Fibroblast of pulmonary artery (primary cell): ENCODE measurements around the gene CALCOCO1.
"Not testable (repeated sequence)": the region's sequence is repeated elsewhere in the genome, so short reads cannot be mapped to it uniquely, and the experiment has no call there.

Source experiments
- DNase-seq: peaks from one replicate; pipeline ENCODE4 v3.0.0-alpha.2; 2010; ENCODE audit warnings: low read depth
- H3K4me3 ChIP-seq: replicated peaks from 2 replicates; pipeline ENCODE4 v1.5.1; 2011; ENCODE audit warnings: low read depth, mild to moderate bottlenecking, control low read depth, low read length, moderate library complexity
- TF ChIP-seq, protein P1 (sequence below): IDR thresholded peaks from 2 replicates; pipeline ENCODE4 v1.5.1; 2011; ENCODE audit warnings: mild to moderate bottlenecking, control low read depth, low read length, inconsistent platforms; ENCODE audit errors: missing control alignments

The CALCOCO1 gene

DNA sequence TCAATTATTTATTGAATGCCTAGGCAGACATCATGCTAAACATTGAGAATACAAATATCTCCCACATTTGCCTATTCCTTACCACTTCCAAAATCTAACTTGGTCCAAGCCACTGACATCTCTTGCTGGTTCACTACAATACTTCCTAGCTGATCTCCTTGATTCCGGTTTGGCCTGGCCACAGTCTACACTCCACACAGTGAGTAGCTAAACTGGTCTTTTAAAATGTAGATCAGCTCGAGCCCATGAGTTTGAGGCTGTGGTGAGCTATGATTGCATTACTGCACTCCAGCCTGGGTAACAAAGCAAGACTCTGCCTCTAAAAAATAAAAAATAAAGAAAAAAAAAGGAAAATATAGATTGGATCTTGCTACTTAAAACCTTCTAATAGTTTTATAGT is 43.8 kb downstream of the CALCOCO1 start:
- TF ChIP-seq, protein P1, sequence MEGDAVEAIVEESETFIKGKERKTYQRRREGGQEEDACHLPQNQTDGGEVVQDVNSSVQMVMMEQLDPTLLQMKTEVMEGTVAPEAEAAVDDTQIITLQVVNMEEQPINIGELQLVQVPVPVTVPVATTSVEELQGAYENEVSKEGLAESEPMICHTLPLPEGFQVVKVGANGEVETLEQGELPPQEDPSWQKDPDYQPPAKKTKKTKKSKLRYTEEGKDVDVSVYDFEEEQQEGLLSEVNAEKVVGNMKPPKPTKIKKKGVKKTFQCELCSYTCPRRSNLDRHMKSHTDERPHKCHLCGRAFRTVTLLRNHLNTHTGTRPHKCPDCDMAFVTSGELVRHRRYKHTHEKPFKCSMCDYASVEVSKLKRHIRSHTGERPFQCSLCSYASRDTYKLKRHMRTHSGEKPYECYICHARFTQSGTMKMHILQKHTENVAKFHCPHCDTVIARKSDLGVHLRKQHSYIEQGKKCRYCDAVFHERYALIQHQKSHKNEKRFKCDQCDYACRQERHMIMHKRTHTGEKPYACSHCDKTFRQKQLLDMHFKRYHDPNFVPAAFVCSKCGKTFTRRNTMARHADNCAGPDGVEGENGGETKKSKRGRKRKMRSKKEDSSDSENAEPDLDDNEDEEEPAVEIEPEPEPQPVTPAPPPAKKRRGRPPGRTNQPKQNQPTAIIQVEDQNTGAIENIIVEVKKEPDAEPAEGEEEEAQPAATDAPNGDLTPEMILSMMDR = no peak
- no peak for DNase-seq
- no peak overlapping the region for H3K4me3 ChIP-seq

DNA sequence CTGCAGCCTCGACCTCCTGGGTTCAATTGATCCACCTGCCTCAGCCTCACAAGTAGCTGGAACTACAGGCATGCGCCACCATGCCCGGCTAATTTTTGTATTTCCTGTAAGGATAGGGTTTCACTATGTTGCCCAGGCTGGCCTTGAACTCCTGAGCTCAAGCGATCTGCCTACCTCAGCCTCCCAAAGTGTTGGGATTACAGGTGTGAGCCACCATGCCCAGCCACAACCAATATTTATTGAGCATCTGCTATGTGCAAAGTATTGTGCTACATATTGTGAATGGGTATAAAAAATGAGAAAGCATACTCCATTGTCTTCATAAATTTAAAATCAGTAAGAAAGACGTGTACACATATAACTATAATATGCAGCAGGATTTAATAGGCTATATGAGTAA is 47.2 kb downstream of the CALCOCO1 start:
- not testable (repeated sequence) for DNase-seq, H3K4me3 ChIP-seq

DNA sequence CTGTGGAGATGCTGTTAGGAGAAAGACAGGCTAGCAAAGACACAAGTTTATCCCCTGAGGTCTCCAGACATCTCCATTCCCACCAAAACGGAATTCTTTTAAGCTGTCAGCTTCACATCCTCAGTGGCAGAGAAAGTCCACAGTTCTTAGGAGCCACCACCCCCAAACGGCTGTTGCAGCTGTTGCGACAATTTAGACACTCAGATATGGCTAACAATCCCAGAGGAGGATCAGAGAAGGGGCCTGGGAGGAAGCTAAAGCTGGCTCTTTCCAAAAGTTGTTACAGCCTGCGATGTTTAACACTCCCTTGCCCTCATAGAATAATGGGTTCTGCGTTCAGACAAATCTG is 49.5 kb downstream of the CALCOCO1 start:
- DNase-seq = no peak
- H3K4me3 ChIP-seq = no peak overlapping the region
- TF ChIP-seq, protein P1 = no peak

DNA sequence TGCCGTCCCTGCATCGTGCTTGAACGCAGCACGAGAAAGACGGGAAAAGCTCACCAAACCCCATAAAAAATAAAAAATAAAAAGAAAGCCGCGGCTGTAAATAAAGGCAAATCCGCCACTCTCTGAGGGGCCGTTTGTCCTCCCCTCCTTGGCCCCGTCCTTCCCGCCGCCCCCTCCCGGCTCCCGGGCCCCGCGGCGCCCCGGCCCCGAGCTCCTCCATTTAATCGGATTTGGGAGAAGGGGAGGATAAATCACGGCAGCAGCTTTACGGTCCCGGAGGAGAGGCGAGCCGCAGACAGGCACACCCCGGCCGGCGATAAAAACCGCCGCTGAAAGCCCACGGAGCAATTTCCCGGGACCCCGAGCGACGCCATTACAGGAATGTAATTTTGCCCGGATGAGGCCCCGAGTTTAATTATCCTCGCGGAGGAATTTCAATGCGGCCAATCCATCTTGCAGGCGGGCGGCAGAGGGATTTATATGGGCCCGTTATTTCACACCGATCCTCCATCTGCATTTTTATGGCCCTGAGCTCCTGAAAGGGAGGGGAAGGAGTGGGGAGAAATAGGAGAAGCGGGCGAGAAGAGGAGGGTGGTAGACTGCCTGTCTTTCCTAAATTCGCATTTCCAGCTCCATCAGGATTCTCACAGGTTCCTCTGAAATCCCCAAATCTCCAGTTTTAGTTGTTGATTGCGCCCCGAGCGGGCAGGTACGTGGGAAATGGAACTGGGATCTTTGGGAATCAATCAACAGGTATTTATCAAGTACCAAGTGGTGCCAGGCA is 50.0 kb downstream of the CALCOCO1 start:
- peak; percentile 25 for DNase-seq
- TF ChIP-seq, protein P1 = no peak
- no peak overlapping the region for H3K4me3 ChIP-seq

DNA sequence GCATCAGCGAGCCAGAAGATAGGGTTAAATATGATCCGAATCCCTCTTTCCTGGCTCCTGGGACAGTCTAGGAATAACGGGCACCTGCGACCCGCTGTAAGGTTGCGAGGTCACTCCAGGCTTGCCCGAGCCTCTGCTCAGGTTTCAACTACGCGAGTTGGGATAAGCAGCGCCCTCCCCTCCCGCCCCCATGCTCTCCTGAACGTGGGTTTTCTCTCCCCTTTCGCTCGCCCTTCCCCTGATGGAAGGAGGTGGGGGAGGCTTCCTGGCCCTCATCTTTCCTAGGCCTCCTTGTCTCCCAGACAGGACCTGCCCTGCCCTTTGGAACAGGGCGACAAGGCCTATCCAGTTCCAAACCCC is 50.6 kb downstream of the CALCOCO1 start:
- TF ChIP-seq, protein P1 = no peak
- peak; percentile 47 for DNase-seq
- H3K4me3 ChIP-seq = peak overlapping the region; percentile 35

DNA sequence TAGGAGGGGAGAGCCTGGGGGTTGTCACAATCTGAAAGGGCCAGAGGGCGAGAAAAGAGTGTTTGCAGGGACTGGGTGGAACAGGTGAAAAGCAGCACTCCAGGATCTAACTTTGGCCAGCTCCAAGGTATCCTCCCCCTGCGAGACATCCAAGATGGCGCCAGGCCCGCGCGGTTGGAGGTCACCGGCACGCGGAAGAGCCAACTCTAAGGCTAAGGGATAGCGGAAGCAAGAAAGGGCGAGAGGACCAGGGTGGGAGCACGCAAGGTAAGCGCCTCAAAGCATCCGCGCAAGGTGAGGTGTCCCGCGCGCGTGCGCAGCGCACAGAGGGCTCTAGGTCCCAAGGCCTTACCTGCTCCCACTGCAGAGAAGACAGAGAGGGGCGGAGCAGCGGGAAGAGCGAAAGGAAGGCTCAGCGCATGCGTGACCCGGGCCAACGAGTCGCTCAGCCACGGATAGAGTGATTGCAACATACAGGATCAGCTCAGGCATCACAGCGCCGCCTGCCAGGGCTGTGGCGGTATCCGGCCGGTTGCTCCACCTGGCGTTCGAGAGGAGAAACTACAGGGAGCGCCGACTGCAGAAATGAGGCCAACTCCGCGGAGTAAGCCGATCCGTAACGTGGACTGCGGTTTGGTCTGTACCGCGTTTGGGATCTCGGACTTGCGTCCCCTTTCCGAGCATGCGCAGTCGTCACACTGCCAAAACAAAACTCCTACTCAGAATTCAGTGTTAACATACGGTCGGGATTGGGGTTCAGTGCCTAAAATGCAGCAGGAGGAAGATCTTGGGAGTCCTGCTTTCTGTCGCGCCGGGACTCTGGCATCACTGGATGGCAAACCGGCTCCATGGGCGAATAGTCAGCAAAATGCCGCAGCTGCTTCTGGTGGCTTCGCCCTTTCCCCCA is 51.3 kb downstream of the CALCOCO1 start, which contains the start of gene ATP5MC2:
Gene ATP5MC2, minus strand, starts transcription at position 383 of the 907 bp plus-strand sequence. CDS start 3,469 bp downstream, outside the sequence.
- H3K4me3 ChIP-seq = peak within 1 kb of the TSS; percentile 91
- TF ChIP-seq, protein P1 = peak; percentile 97
- DNase-seq = peak; percentile 99

DNA sequence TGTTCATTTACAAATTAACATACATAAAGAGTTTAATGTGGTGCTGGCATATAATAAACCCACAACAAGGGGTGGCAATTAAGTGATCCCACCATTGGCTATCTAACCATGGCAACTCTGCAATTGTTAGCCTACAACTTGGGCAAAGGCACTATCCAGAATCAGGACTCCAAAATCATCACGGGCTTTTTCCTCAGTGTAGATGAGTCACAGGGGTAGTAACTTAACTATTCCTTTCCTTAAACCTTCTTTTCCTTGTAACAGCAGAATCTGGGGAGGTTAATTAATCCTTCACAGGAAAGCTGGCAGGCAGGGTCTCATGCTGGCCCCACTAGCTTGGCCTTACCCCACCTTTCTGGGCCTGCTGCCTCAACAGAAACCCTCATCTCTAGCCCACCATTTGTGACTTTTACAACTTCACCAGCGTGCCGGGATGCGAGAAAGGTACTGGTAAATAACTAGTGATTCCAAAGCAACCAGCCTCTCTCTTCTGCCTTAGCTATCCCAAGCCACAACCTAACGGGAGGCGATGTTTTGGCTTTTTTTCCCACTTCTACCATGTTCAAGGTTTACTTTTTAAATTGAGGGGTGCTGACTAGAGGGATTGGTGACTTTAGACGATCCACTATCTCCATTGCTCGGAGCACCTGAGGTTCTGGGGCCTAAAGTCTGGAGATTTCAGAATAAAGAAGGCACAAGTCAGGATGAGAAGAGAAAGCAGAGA is 52.1 kb downstream of the CALCOCO1 start:
- peak overlapping the region; percentile 91 for H3K4me3 ChIP-seq
- DNase-seq = no peak
- TF ChIP-seq, protein P1 = no peak
